Measurements from ENCODE around the gene SCN4A. TPM values are rescaled to one million over a fixed set of nuclear protein-coding genes. Genes with fewer than 3 reads are reported as not detected.

The SCN4A gene
- total RNA-seq, 4 donors from 2014 or later = 0.80 to 1.5 (median 0.81) TPM

DNA sequence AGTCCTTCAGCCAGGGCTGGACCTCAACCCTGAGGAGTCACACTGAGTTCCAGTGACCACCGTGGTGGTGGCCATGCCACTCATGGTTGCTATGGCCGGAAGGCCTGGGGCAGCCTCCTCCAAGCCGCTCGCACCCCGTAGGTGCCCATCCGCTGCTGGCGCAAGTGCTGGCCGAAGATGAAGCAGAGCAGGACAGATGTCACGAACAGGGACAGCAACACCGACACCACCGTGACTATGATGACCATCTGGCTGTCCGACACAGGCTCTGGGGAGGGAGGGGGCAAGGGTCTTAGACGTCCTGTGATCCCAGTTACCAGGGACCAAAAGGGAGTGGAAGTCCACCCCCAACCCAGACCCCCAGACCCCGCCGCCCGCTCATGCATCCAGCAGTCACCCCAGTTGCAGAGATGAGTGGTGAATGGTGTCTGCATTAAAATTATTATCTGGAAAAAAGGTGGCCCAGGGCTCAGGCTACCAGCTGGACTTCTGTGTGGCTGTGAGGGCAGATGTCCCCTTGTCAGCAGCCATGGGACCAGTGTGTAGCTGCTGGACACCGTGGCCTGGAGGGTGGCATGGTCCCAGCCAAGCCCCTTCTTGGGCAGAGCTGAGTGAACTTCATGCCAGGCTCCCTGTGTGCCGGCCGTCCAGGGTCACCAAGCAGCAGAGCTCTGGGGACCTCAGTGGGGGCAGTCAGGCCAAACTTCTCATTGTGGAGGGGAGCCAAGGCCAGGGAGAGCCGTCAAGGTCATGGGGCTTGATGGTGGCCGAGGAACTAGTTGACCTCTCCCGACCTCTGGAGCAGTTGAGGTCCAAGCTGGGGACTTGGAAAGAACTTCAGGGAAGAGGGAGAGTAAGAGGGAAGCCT lies 30.2 kb upstream of the SCN4A start:
- intact Hi-C loops (cut with DNase I; ENCODE audit: low total_unique reads) = no loop called here
- TF ChIP-seq, protein P1, sequence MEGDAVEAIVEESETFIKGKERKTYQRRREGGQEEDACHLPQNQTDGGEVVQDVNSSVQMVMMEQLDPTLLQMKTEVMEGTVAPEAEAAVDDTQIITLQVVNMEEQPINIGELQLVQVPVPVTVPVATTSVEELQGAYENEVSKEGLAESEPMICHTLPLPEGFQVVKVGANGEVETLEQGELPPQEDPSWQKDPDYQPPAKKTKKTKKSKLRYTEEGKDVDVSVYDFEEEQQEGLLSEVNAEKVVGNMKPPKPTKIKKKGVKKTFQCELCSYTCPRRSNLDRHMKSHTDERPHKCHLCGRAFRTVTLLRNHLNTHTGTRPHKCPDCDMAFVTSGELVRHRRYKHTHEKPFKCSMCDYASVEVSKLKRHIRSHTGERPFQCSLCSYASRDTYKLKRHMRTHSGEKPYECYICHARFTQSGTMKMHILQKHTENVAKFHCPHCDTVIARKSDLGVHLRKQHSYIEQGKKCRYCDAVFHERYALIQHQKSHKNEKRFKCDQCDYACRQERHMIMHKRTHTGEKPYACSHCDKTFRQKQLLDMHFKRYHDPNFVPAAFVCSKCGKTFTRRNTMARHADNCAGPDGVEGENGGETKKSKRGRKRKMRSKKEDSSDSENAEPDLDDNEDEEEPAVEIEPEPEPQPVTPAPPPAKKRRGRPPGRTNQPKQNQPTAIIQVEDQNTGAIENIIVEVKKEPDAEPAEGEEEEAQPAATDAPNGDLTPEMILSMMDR (IDR thresholded peaks at IDR 0.05) = no peak
- TF ChIP-seq POLR2A (IDR thresholded peaks at IDR 0.05) = no peak
- WGBS, 2 donors = 88 to 90% methylated on average over 17 to 22 of the region's 22 CpGs
- peak in 1 of 2 donors; percentile 82 for DNase-seq (ENCODE audit: low spot score in 2 of 2)
- H3K4me3 ChIP-seq (ENCODE audit: low read depth, poor library complexity, severe bottlenecking) = no peak overlapping the region

DNA sequence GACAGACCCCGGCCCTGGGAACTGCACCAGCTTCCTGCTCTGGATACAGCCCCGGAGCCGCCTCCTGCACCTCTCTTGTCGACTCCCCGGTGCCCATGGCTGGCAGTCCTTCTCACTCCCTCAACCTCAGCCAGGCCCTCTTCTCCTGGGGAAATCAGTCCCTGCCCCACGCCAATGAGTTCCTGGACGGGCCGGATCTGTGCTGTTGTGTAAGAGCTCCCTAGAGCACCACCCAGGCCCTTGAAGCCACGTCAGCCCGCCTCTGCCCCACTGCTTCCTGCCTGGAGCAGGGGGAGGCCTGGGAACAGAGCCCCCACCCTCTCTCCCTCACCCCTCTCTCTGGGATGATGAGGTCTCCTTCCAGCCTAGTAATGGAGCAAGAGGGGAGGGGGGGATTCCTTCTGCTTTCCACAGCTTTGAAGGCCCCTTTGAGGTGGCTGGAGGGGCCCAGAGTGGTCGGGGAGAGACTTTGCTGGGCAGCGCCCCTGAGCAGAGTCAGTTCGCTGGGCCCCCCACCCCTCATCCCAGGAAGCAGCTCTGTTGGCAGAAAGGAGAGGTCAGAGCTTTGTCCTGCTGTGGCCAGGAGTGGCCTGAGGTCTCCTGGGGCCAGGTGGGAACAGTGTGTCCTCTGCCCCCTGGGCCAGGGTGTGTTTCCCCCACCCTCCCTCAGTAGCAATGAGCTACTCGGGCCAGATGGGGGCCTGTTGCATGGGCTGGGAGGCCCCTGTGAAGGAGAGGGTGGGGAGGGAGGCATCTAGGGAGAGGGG lies 29.2 kb upstream of the SCN4A start:
- DNase-seq (ENCODE audit: low spot score in 2 of 2) = peak in 1 of 2 donors; percentile 93
- 64 to 81% methylated on average over 13 to 14 of the region's 14 CpGs for WGBS, 2 donors
- intact Hi-C loops (cut with DNase I; ENCODE audit: low total_unique reads) = no loop called here
- H3K4me3 ChIP-seq (ENCODE audit: low read depth, poor library complexity, severe bottlenecking) = no peak overlapping the region
- TF ChIP-seq POLR2A (IDR thresholded peaks at IDR 0.05) = no peak
- TF ChIP-seq, protein P1 (IDR thresholded peaks at IDR 0.05) = no peak

DNA sequence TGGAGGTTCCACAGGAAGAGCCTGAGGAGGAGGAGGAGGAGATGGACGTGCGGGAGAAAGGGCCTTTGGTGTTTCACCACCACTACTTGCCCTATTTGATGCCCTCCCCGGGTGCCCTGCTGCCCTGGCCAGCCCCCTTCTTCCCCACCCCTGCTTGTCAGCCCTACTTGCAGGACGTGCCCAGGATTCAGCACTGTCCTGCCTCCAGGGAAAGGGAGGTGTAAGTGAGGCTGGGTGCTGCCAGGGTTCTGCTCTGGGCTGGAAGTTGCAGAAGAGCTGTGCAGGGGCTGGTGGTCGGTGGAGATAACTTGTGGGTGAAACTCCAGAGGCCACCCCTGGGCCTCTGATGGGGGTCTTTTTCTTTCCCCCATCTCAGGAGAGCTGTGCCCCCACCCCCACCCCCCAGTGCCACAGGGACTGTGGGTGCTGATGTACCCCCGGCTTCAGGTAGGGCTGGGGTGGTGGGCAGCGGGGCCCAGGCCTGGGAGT lies 28.4 kb upstream of the SCN4A start:
- no peak overlapping the region for H3K4me3 ChIP-seq (ENCODE audit: low read depth, poor library complexity, severe bottlenecking)
- DNase-seq (ENCODE audit: low spot score in 2 of 2) = peak in 1 of 2 donors; percentile 70
- 79% methylated on average over 7 of the region's 7 CpGs for WGBS, 2 donors
- intact Hi-C loops (cut with DNase I; ENCODE audit: low total_unique reads) = no loop called here
- no peak for TF ChIP-seq POLR2A (IDR thresholded peaks at IDR 0.05)
- TF ChIP-seq, protein P1 (IDR thresholded peaks at IDR 0.05) = no peak

DNA sequence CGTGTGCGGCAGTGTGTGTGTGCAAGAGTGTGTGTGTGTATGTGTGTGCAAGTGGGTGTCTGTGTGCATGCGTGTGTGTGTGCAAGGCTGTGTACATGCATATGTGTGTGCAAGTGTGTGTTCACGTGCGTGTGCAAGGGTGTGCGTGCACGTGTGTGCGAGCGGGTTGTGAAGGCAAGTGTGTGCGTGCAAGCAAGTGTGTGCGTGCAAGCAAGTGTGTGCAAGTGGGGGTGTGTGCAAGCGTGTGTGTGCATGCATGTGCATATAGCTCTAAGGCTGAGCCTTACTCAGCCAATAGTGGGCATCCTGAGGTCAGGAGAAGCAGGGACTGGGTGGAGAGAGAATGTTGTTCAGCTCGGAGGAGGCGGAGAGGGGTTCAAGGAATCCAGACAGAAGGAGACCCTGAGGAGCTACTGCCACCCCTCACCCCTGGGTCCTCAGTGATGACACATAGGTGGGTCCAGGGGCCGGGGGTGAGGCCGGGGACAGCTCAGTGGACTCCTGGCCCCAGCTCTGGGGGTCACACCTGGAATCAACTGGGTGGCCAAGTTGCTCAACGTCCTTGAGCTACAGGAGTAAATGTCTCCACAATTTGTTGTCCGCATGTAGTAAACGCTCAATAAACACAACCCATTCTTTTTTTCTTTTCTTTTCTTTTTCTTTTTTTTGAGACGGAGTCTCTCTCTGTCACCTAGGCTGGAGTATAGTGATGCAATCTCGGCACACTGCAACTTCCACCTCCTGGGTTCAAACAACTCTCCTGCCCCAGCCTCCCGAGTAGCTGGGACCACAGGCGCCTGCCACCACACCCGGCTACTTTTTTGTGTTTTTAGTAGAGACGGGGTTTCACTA lies 27.2 kb upstream of the SCN4A start:
- intact Hi-C loops (cut with DNase I; ENCODE audit: low total_unique reads) = no loop called here

More for the DNA sequence above, 27.2 kb upstream of the SCN4A start:
- WGBS, 2 donors = 78 to 79% methylated on average over 25 of the region's 25 CpGs
- TF ChIP-seq, protein P1 (IDR thresholded peaks at IDR 0.05) = peak in 1 of 3 donors; percentile 17
- no peak for TF ChIP-seq POLR2A (IDR thresholded peaks at IDR 0.05)
- H3K4me3 ChIP-seq (ENCODE audit: low read depth, poor library complexity, severe bottlenecking) = no peak overlapping the region
- DNase-seq (ENCODE audit: low spot score in 2 of 2) = peak in 1 of 2 donors; percentile 69
